ENCODE measurements around the gene LRP2. TPM values are rescaled to one million over a fixed set of nuclear protein-coding genes. Genes with fewer than 3 reads are reported as not detected.

LRP2 gene
- polyA plus RNA-seq, 1 donor (not counting 4 experiments of a cell fraction or from before 2014, with no cell fraction given), result not detected

DNA sequence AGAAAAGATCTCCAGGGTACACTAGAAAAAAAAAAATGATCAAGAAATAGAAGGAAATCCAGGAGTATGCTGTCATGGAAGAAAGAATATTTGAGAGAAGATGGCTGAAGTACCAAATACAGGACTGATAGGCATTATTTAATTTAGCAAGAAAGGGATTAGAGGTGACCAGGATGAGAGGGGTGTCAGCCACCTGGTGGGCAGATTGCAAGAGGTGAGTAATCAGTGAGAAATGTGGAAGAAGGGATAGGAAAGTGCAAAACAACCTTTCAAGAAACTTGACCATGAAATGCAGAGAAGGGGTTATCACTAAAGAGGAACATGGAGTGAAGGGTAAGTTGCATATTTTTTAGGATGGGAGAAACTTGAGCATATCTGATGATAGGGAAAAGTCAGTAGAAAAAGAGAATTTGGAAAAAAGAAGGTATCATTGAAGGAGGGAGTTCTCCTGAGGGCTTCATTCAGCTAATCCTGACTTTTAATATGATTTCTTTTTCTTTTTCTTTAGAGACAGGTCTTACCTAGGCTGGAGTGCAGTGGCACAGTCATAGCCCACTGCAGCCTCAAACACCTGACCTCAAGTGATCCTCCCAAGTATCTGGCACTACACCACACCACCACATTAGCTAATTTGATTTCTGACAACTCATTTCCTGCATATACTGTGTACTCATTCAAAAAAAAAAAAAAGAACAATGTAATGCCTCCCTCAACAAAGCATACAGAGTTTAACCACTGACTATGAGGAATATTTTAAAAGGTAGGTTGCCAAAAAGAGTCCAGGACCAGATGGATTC is 101.3 kb downstream of the LRP2 start:
- Histone ChIP-seq H4K20me1 (ENCODE audit: control insufficient read depth, extremely low read depth, insufficient read depth, low read length) (no peaks in the 10 kb centered on the region), H3K27me3 (ENCODE audit: control insufficient read depth, extremely low read depth, insufficient read depth, low read length) (peaks cover 8% of the 10 kb centered on the region), H2AFZ (ENCODE audit: control insufficient read depth, low read length) (no peak overlapping the region), H3K36me3 (ENCODE audit: control insufficient read depth in 2 of 2, extremely low read depth in 1 of 2, insufficient read depth in 2 of 2, low read length in 2 of 2) (no peaks in the 10 kb centered on the region), H3K9me3 (ENCODE audit: control insufficient read depth, low read depth, low read length) (no peaks in the 10 kb centered on the region), H3K9me1 (ENCODE audit: control insufficient read depth, extremely low read depth, insufficient read depth, low read length) (no peaks in the 10 kb centered on the region), H3K27ac (ENCODE audit: control insufficient read depth, insufficient read depth, low read length) (no peak overlapping the region), H3K4me3 (ENCODE audit: control insufficient read depth in 2 of 3, extremely low read depth in 1 of 3, insufficient read depth in 2 of 3, low read depth in 1 of 3, low read length in 3 of 3) (no peak overlapping the region), H3K4me2 (ENCODE audit: control insufficient read depth, extremely low read depth, insufficient read depth, low read depth, low read length) (no peak overlapping the region), H3K4me1 (ENCODE audit: control insufficient read depth, extremely low read depth, insufficient read depth, low read length) (no peaks in the 10 kb centered on the region), H3K9ac (ENCODE audit: control insufficient read depth, extremely low read depth, insufficient read depth, low read length) (no peak overlapping the region), H3K79me2 (ENCODE audit: control insufficient read depth, insufficient read depth, low read length) (no peaks in the 10 kb centered on the region)
- FAIRE-seq (no peak), DNase-seq (ENCODE audit: low read depth, low spot score) (no peak)
- dilution Hi-C loops (cut with MboI; ENCODE audit: extremely low pct_ligation_motif_present, low sequenced_read_pairs), result no loop called here
- TF ChIP-seq EZH2 (IDR thresholded peaks at IDR 0.05; ENCODE audit: low read length), result no peak
- TF ChIP-seq, protein P1, sequence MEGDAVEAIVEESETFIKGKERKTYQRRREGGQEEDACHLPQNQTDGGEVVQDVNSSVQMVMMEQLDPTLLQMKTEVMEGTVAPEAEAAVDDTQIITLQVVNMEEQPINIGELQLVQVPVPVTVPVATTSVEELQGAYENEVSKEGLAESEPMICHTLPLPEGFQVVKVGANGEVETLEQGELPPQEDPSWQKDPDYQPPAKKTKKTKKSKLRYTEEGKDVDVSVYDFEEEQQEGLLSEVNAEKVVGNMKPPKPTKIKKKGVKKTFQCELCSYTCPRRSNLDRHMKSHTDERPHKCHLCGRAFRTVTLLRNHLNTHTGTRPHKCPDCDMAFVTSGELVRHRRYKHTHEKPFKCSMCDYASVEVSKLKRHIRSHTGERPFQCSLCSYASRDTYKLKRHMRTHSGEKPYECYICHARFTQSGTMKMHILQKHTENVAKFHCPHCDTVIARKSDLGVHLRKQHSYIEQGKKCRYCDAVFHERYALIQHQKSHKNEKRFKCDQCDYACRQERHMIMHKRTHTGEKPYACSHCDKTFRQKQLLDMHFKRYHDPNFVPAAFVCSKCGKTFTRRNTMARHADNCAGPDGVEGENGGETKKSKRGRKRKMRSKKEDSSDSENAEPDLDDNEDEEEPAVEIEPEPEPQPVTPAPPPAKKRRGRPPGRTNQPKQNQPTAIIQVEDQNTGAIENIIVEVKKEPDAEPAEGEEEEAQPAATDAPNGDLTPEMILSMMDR (optimal IDR thresholded peaks at IDR 0.05 in 1 of 3, IDR thresholded peaks at IDR 0.05 in 1 of 3, conservative IDR thresholded peaks at IDR 0.05 in 1 of 3; ENCODE audit: extremely low read depth in 1 of 3, insufficient read depth in 2 of 3, low read length in 3 of 3), result no peak

DNA sequence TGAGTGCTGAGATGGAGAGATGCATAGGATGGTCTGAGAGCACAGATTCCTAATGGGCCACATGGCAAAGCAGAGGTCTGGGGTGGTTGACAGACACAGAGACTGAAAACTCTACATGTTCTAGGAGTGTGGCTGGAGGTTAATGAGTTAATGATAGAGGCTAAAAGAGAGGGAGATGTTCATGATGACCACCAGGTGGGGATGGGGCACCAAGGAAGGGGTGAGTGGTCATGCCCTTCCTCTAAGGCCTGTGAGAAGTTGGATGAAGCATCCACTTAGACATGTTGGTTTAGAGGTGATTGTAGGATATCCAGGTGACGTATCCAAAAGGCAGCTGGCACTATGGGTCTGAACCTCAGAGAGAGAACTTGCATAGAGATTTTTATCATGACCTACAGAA is 102.1 kb downstream of the LRP2 start:
- dilution Hi-C loops (cut with MboI; ENCODE audit: extremely low pct_ligation_motif_present, low sequenced_read_pairs), result no loop called here

More for the DNA sequence above, 102.1 kb downstream of the LRP2 start:
- no peak overlapping the region for H3K4me2 ChIP-seq (ENCODE audit: control insufficient read depth, extremely low read depth, insufficient read depth, low read depth, low read length)
- H3K4me3 ChIP-seq (ENCODE audit: control insufficient read depth in 2 of 3, extremely low read depth in 1 of 3, insufficient read depth in 2 of 3, low read depth in 1 of 3, low read length in 3 of 3), result no peak overlapping the region
- H3K79me2 ChIP-seq (ENCODE audit: control insufficient read depth, insufficient read depth, low read length), result no peaks in the 10 kb centered on the region
- TF ChIP-seq, protein P1 (optimal IDR thresholded peaks at IDR 0.05 in 1 of 3, IDR thresholded peaks at IDR 0.05 in 1 of 3, conservative IDR thresholded peaks at IDR 0.05 in 1 of 3; ENCODE audit: extremely low read depth in 1 of 3, insufficient read depth in 2 of 3, low read length in 3 of 3), result no peak
- no peak for TF ChIP-seq EZH2 (IDR thresholded peaks at IDR 0.05; ENCODE audit: low read length)
- no peaks in the 10 kb centered on the region for H3K9me3 ChIP-seq (ENCODE audit: control insufficient read depth, low read depth, low read length)
- no peak overlapping the region for H3K9ac ChIP-seq (ENCODE audit: control insufficient read depth, extremely low read depth, insufficient read depth, low read length)
- no peaks in the 10 kb centered on the region for H3K9me1 ChIP-seq (ENCODE audit: control insufficient read depth, extremely low read depth, insufficient read depth, low read length)
- no peaks in the 10 kb centered on the region for H3K36me3 ChIP-seq (ENCODE audit: control insufficient read depth in 2 of 2, extremely low read depth in 1 of 2, insufficient read depth in 2 of 2, low read length in 2 of 2)
- DNase-seq (ENCODE audit: low read depth, low spot score) (no peak), FAIRE-seq (no peak)
- H2AFZ ChIP-seq (ENCODE audit: control insufficient read depth, low read length), result no peak overlapping the region
- no peak overlapping the region for H3K27ac ChIP-seq (ENCODE audit: control insufficient read depth, insufficient read depth, low read length)
- peaks cover 8% of the 10 kb centered on the region for H3K27me3 ChIP-seq (ENCODE audit: control insufficient read depth, extremely low read depth, insufficient read depth, low read length)
- no peaks in the 10 kb centered on the region for H3K4me1 ChIP-seq (ENCODE audit: control insufficient read depth, extremely low read depth, insufficient read depth, low read length)
- H4K20me1 ChIP-seq (ENCODE audit: control insufficient read depth, extremely low read depth, insufficient read depth, low read length), result no peaks in the 10 kb centered on the region

Measured in keratinocyte (primary cell).